Keratinocyte (primary cell): ENCODE measurements around the gene RAP1GAP2. TPM values are rescaled to one million over a fixed set of nuclear protein-coding genes. Genes with fewer than 3 reads are reported as not detected.
"Not testable (repeated sequence)": the region's sequence is repeated elsewhere in the genome, so short reads cannot be mapped to it uniquely, and the experiment has no call there.

Source experiments
- DNase-seq: peaks from one replicate; pipeline ENCODE4 v3.0.0-alpha.2; 2011; ENCODE audit warnings: low read depth, missing footprints, low spot score
- FAIRE-seq: peaks from 2 replicates; lab custom pipeline; 2011; peaks lifted over from hg19 to GRCh38; lab: Jason Lieb, UNC
- H2AFZ ChIP-seq: 2 replicates; pipeline ENCODE4 v1.6.0; 2012; ENCODE audit warnings: low read length, control low read depth, inconsistent platforms; ENCODE audit not compliant: control insufficient read depth
- H3K27ac ChIP-seq: 2 replicates; pipeline ENCODE4 v1.5.1; 2011; ENCODE audit warnings: low read length; ENCODE audit not compliant: control insufficient read depth, insufficient read depth
- H3K27me3 ChIP-seq: 3 replicates; pipeline ENCODE4 v1.6.0; 2011; ENCODE audit warnings: low read length; ENCODE audit not compliant: control insufficient read depth, insufficient read depth; ENCODE audit errors: extremely low read depth
- H3K36me3 ChIP-seq, 2 experiments: 2 replicates in 1 of 2; 3 replicates in 1 of 2; pipeline ENCODE4 v1.5.1; 2011; ENCODE audit warnings: low read length in 2 of 2, mild to moderate bottlenecking in 1 of 2; ENCODE audit not compliant: control insufficient read depth in 2 of 2, insufficient read depth in 2 of 2; ENCODE audit errors: extremely low read depth in 1 of 2
- H3K4me1 ChIP-seq: 3 replicates; pipeline ENCODE4 v1.5.1; 2011; ENCODE audit warnings: low read length; ENCODE audit not compliant: control insufficient read depth, insufficient read depth; ENCODE audit errors: extremely low read depth
- H3K4me2 ChIP-seq: 3 replicates; pipeline ENCODE4 v1.6.0; 2011; ENCODE audit warnings: low read depth, low read length; ENCODE audit not compliant: control insufficient read depth, insufficient read depth; ENCODE audit errors: extremely low read depth
- H3K4me3 ChIP-seq, 3 experiments: fragments of 200-600 bp in 1 of 3; sonication (generic) in 1 of 3; 2 replicates in 2 of 3; 3 replicates in 1 of 3; pipeline ENCODE4 v1.5.1; 2011 to 2016; ENCODE audit warnings: low read length in 3 of 3, mild to moderate bottlenecking in 3 of 3, control low read depth in 2 of 3, inconsistent platforms in 1 of 3, low read depth in 1 of 3, mixed read lengths in 1 of 3, mixed run types in 1 of 3, moderate library complexity in 1 of 3; ENCODE audit not compliant: control insufficient read depth in 2 of 3, insufficient read depth in 2 of 3; ENCODE audit errors: extremely low read depth in 1 of 3
- H3K79me2 ChIP-seq: 2 replicates; pipeline ENCODE4 v1.6.0; 2012; ENCODE audit warnings: low read length; ENCODE audit not compliant: control insufficient read depth, insufficient read depth
- H3K9ac ChIP-seq: 3 replicates; pipeline ENCODE4 v1.6.0; 2011; ENCODE audit warnings: low read length; ENCODE audit not compliant: control insufficient read depth, insufficient read depth; ENCODE audit errors: extremely low read depth
- H3K9me1 ChIP-seq: 3 replicates; pipeline ENCODE4 v1.6.0; 2011; ENCODE audit warnings: low read length; ENCODE audit not compliant: control insufficient read depth, insufficient read depth; ENCODE audit errors: extremely low read depth
- H3K9me3 ChIP-seq: 2 replicates; pipeline ENCODE4 v1.5.1; 2012; ENCODE audit warnings: low read depth, low read length; ENCODE audit not compliant: control insufficient read depth
- H4K20me1 ChIP-seq: 3 replicates; pipeline ENCODE4 v1.6.0; 2011; ENCODE audit warnings: low read length; ENCODE audit not compliant: control insufficient read depth, insufficient read depth; ENCODE audit errors: extremely low read depth
- EZH2 ChIP-seq: IDR thresholded peaks from one replicate; pipeline ENCODE4 v1.6.1; 2012; ENCODE audit warnings: inconsistent platforms, mild to moderate bottlenecking, low read length, moderate library complexity
- dilution Hi-C: fragments of 300-500 bp; cut with MboI; formaldehyde crosslinking; loops from one replicate; pipeline ENCODE4 v1.7.0; 2020; ENCODE audit warnings: low sequenced_read_pairs; ENCODE audit not compliant: extremely low pct_ligation_motif_present
- polyA plus RNA-seq, 5 experiments: library from polyadenylated mRNA; depleted of rRNA in 3 of 5; stranded (reverse) in 3 of 5; stranded (forward) in 1 of 5; unstranded in 1 of 5; fragments of >200 nt; gene quantifications; 1 replicate in 1 of 5; 2 replicates in 3 of 5; 3 replicates in 1 of 5; pipeline versions ENCODE4 v1.2.1 to v1.2.3, GENCODE V29; 2011 to 2012; ENCODE audit warnings: missing spikeins in 2 of 5, low read depth in 1 of 5, low replicate concordance in 1 of 5
- TF ChIP-seq, protein P1 (sequence below), 3 experiments: IDR thresholded peaks in 1 of 3; conservative IDR thresholded peaks in 1 of 3; optimal IDR thresholded peaks in 1 of 3; 2 replicates in 2 of 3; 3 replicates in 1 of 3; pipeline versions ENCODE3 to v1.5.1; 2011; ENCODE audit warnings: low read length in 3 of 3, mild to moderate bottlenecking in 3 of 3, moderate library complexity in 2 of 3, control low read depth in 1 of 3, inconsistent platforms in 1 of 3; ENCODE audit not compliant: insufficient read depth in 2 of 3; ENCODE audit errors: extremely low read depth in 1 of 3

RAP1GAP2 gene
- polyA plus RNA-seq, 1 donor (not counting 4 experiments of a cell fraction or from before 2014, with no cell fraction given), result 13.6 TPM

DNA sequence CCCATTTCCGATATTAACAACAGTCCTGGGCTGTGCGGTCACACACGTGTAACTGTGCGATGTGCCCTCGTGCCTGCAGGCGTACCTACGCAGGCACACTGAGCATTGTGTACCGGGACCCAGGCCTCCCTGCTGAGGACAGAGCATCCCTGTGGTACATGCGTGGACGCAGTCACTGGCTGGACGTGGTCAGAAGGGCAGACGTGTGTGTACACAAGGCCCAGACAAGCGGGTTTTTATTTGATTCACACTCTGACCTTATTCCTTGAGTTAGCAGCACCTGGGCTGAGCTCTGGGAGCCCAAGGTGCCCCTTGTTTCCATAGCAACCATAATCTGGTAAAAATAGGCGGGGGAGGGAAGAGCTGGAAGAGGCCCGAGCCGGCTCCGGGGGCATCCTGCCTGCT lies 19.5 kb downstream of the RAP1GAP2 start:
- Histone ChIP-seq H3K4me3 (no peak overlapping the region), H3K79me2 (no peaks in the 10 kb centered on the region), H3K4me1 (peaks cover 13% of the 10 kb centered on the region), H3K9ac (no peak overlapping the region), H3K9me1 (no peaks in the 10 kb centered on the region), H3K27ac (no peak overlapping the region), H2AFZ (no peak overlapping the region), H3K36me3 (no peaks in the 10 kb centered on the region), H3K27me3 (peaks cover 2% of the 10 kb centered on the region), H3K4me2 (no peak overlapping the region), H4K20me1 (no peaks in the 10 kb centered on the region), H3K9me3 (no peaks in the 10 kb centered on the region)
- dilution Hi-C loops, result no loop called here
- no peak for DNase-seq
- TF ChIP-seq, protein P1, sequence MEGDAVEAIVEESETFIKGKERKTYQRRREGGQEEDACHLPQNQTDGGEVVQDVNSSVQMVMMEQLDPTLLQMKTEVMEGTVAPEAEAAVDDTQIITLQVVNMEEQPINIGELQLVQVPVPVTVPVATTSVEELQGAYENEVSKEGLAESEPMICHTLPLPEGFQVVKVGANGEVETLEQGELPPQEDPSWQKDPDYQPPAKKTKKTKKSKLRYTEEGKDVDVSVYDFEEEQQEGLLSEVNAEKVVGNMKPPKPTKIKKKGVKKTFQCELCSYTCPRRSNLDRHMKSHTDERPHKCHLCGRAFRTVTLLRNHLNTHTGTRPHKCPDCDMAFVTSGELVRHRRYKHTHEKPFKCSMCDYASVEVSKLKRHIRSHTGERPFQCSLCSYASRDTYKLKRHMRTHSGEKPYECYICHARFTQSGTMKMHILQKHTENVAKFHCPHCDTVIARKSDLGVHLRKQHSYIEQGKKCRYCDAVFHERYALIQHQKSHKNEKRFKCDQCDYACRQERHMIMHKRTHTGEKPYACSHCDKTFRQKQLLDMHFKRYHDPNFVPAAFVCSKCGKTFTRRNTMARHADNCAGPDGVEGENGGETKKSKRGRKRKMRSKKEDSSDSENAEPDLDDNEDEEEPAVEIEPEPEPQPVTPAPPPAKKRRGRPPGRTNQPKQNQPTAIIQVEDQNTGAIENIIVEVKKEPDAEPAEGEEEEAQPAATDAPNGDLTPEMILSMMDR (optimal IDR thresholded peaks at IDR 0.05 in 1 of 3, IDR thresholded peaks at IDR 0.05 in 1 of 3, conservative IDR thresholded peaks at IDR 0.05 in 1 of 3; ENCODE audit: extremely low read depth in 1 of 3, insufficient read depth in 2 of 3, low read length in 3 of 3), result no peak
- no peak for FAIRE-seq

DNA sequence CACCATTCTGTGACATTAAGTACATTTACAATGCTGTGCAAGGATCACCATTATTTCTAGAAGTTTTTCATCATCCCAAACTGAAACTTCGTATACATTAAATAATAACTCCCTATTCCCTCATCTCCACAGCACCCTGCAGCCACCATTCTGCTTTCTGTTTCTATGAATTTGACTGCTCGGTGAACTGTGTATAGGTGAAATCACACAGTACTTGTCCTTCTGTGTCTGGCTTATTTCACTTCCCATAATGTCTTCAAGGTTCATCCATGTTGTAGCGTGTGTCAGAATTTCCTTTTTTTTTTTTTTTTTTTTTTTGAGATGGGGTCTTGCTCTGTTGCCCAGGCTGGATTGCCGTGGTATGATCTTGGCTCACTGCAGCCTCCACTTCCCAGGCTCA lies 20.4 kb downstream of the RAP1GAP2 start:
- Histone ChIP-seq H2AFZ (no peak overlapping the region), H3K4me3 (no peak overlapping the region), H4K20me1 (no peaks in the 10 kb centered on the region), H3K9ac (no peak overlapping the region), H3K36me3 (no peaks in the 10 kb centered on the region), H3K27me3 (peaks cover 2% of the 10 kb centered on the region), H3K9me3 (no peaks in the 10 kb centered on the region), H3K79me2 (no peaks in the 10 kb centered on the region), H3K27ac (no peak overlapping the region), H3K9me1 (no peaks in the 10 kb centered on the region), H3K4me2 (no peak overlapping the region), H3K4me1 (peaks cover 13% of the 10 kb centered on the region)
- DNase-seq (no peak), FAIRE-seq (no peak)
- dilution Hi-C loops, result no loop called here
- TF ChIP-seq EZH2, result no peak
- TF ChIP-seq, protein P1 (optimal IDR thresholded peaks at IDR 0.05 in 1 of 3, IDR thresholded peaks at IDR 0.05 in 1 of 3, conservative IDR thresholded peaks at IDR 0.05 in 1 of 3; ENCODE audit: extremely low read depth in 1 of 3, insufficient read depth in 2 of 3, low read length in 3 of 3), result no peak

DNA sequence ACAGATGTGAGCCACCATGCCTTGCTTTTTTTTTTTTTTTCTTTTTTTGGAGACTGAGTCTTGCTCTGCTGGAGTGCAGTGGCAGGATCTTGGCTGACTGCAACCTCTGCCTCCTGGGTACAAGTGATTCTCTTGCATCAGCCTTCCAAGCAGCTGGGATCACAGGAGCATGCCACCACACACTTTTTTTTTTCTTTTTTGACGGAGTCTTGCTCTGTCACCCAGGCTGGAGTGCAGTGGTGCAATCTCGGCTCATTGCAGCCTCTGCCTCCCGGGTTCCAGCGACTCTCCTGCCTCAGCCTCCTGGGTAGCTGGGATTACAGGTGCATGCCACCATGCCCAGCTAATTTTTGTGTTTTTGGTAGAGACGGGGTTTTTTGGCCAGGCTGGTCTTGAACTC lies 23.1 kb downstream of the RAP1GAP2 start:
- H3K9me3 ChIP-seq, H3K4me2 ChIP-seq, DNase-seq, H3K27ac ChIP-seq, H4K20me1 ChIP-seq, H3K9ac ChIP-seq, H3K36me3 ChIP-seq, H3K9me1 ChIP-seq, dilution Hi-C loops, H3K79me2 ChIP-seq, H3K27me3 ChIP-seq, H2AFZ ChIP-seq, H3K4me1 ChIP-seq, H3K4me3 ChIP-seq, FAIRE-seq: not testable (repeated sequence)
